Vagina (tissue), 2 donors: Measurements from ENCODE around the gene SH3BP2. TPM values are rescaled to one million over a fixed set of nuclear protein-coding genes. Genes with fewer than 3 reads are reported as not detected.

Experiments used
- DNase-seq, 2 donors: peaks; one replicate each; pipeline ENCODE4 v3.0.0-alpha.2; 2017; ENCODE audit errors: extremely low spot score in 2 of 2
- H3K27ac ChIP-seq: fragments of 200-600 bp; sonication (generic); one replicate; pipeline ENCODE4 v1.5.1; 2019
- H3K27me3 ChIP-seq: fragments of 200-600 bp; sonication (generic); one replicate; pipeline ENCODE4 v1.5.1; 2019
- H3K36me3 ChIP-seq, 2 donors: fragments of 200-600 bp; sonication (generic); one replicate each; pipeline ENCODE4 v1.5.1; 2017 to 2019
- H3K4me1 ChIP-seq: fragments of 200-600 bp; sonication (generic); one replicate; pipeline ENCODE4 v1.5.1; 2019
- H3K4me3 ChIP-seq, 2 donors: fragments of 200-600 bp; sonication (generic); 1 replicate in 1 of 2; 2 replicates in 1 of 2; pipeline ENCODE4 v1.5.1; 2016 to 2019
- H3K9me3 ChIP-seq: fragments of 200-600 bp; sonication (generic); one replicate; pipeline ENCODE4 v1.5.1; 2019
- CTCF ChIP-seq, 3 experiments: fragments of 450-650 bp in 2 of 3; fragments of 200-600 bp in 1 of 3; sonication (generic) in 1 of 3; IDR thresholded peaks; one replicate each; pipeline ENCODE4 v1.5.1; 2017 to 2019; ENCODE audit warnings: antibody characterized with exemption in 3 of 3, mild to moderate bottlenecking in 2 of 3, moderate library complexity in 2 of 3
- POLR2A ChIP-seq, 2 donors: fragments of 450-650 bp; IDR thresholded peaks; one replicate each; pipeline ENCODE4 v1.6.1; 2017; ENCODE audit warnings: antibody characterized with exemption in 2 of 2, mild to moderate bottlenecking in 2 of 2, moderate library complexity in 2 of 2
- POLR2AphosphoS5 ChIP-seq, 2 donors: sonication (generic); formaldehyde crosslinking; IDR thresholded peaks; one replicate each; pipeline ENCODE4 v1.9.0; 2017; ENCODE audit warnings: antibody characterized with exemption in 2 of 2, mild to moderate bottlenecking in 2 of 2, low read depth in 1 of 2; ENCODE audit not compliant: insufficient read depth in 1 of 2
- intact Hi-C: fragments of 100-400 bp; cut with DNase I; formaldehyde crosslinking; loops from one replicate; pipeline ENCODE4 v1.15.1; 2023
- total RNA-seq: library from RNA; depleted of rRNA; stranded (reverse); fragments of >200 nt; gene quantifications from one replicate; pipeline ENCODE4 v1.2.3, GENCODE V29; 2016

Gene SH3BP2
- total RNA-seq, 1 donor from 2014 or later, result 102 TPM

GRCh38 chr4:2819244-2820215 lies 26.6 kb downstream of the SH3BP2 start:
- Histone ChIP-seq H3K27me3 (no peaks in the 10 kb centered on the region), H3K36me3 (peaks cover 0 to 21% of the 10 kb centered on the region in 2 donors), H3K9me3 (no peaks in the 10 kb centered on the region), H3K4me1 (peaks cover 34% of the 10 kb centered on the region), H3K27ac (no peak overlapping the region), H3K4me3 (peak overlapping the region in 1 of 2 donors; percentile 63)
- intact Hi-C loops, result no loop called here
- DNase-seq, result no peak
- TF ChIP-seq POLR2A (IDR thresholded peaks at IDR 0.05) (no peak), POLR2AphosphoS5 (IDR thresholded peaks at IDR 0.05; ENCODE audit: insufficient read depth in 1 of 2, low read depth in 1 of 2) (no peak), CTCF (IDR thresholded peaks at IDR 0.05) (no peak)

- intact Hi-C loops, result no loop called here
- TF ChIP-seq POLR2A (IDR thresholded peaks at IDR 0.05) (no peak), CTCF (IDR thresholded peaks at IDR 0.05) (no peak), POLR2AphosphoS5 (IDR thresholded peaks at IDR 0.05; ENCODE audit: insufficient read depth in 1 of 2, low read depth in 1 of 2) (no peak)
- H3K27ac ChIP-seq, result no peak overlapping the region
- no peak overlapping the region for H3K4me3 ChIP-seq
- peaks cover 0 to 29% of the 10 kb centered on the region in 2 donors for H3K36me3 ChIP-seq
- peaks cover 30% of the 10 kb centered on the region for H3K4me1 ChIP-seq
- DNase-seq, result no peak
- H3K9me3 ChIP-seq, result no peaks in the 10 kb centered on the region
- H3K27me3 ChIP-seq, result no peaks in the 10 kb centered on the region
Observed at GRCh38 chr4:2820216-2820982, 27.5 kb downstream of the SH3BP2 start.

DNA sequence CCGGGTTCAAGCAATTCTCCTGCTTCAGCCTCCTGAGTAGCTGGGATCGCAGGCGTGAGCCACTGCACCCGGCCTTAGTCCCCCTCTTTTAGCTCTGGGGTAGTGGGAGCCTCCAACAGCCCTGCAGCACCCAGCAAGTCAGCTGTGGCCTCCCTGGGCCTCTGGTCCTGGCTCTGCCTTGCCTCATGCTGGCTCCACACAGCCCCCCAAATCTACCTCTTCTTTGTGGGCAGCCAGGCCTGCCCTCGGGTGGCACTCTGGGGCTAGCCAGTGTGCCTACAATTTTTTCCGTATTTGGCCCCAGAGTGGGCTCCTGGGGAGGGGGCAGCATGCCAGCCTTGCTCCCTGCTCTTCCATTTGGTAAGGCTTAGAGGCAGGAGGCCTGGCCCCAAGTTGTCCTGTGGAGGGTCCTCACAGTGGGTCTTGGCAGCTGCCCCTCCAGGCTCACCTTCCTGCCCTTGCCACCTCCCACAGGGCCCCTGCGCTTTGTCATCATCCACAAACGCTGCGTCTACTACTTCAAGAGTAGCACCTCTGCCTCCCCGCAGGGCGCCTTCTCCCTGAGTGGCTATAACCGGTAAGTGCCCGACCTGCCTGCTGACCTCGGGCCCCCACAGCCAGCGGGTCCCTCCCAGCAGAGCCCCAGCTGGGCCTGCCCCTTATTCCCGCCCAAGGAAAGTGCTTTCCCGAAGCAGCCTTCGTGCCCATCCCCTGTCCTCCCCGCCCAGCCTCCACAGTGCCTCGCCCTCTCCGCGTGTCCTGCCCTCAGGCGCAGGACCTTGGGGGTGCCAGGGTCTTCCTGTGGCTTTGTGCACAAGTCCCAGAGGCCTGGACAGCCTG lies 29.8 kb downstream of the SH3BP2 start:
- Histone ChIP-seq H3K4me1 (peaks cover 22% of the 10 kb centered on the region), H3K4me3 (no peak overlapping the region), H3K27ac (no peak overlapping the region), H3K9me3 (no peaks in the 10 kb centered on the region), H3K36me3 (peaks cover 0 to 40% of the 10 kb centered on the region in 2 donors), H3K27me3 (no peaks in the 10 kb centered on the region)
- intact Hi-C loops, result no loop called here
- TF ChIP-seq POLR2A (IDR thresholded peaks at IDR 0.05) (no peak), POLR2AphosphoS5 (IDR thresholded peaks at IDR 0.05; ENCODE audit: insufficient read depth in 1 of 2, low read depth in 1 of 2) (no peak), CTCF (IDR thresholded peaks at IDR 0.05) (no peak)
- DNase-seq, result no peak

DNA sequence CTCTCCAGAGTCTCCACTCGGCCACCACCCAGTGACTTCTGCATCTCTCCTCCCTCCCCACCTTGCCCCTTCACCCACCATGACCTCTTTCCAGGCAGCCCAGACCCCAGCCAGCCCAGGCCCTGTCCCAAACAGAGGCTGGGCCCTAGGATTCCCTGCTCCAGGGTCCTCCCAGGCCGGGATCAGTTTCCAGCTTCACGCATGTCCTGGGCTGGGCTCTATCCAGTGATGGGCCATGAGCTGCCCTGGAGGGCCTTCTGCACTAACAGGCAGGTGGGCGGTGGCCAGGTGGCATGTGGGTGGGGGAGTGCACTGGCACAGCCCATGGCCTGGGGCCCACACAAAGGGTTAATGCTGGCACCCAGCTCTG lies 30.4 kb downstream of the SH3BP2 start:
- H3K36me3 ChIP-seq, result peaks cover 0 to 41% of the 10 kb centered on the region in 2 donors
- DNase-seq, result no peak
- intact Hi-C loops, result no loop called here
- H3K4me1 ChIP-seq, result peaks cover 19% of the 10 kb centered on the region
- TF ChIP-seq POLR2A (IDR thresholded peaks at IDR 0.05) (no peak), CTCF (IDR thresholded peaks at IDR 0.05) (no peak), POLR2AphosphoS5 (IDR thresholded peaks at IDR 0.05; ENCODE audit: insufficient read depth in 1 of 2, low read depth in 1 of 2) (no peak)
- H3K27me3 ChIP-seq, result no peaks in the 10 kb centered on the region
- no peak overlapping the region for H3K27ac ChIP-seq
- no peak overlapping the region for H3K4me3 ChIP-seq
- H3K9me3 ChIP-seq, result no peaks in the 10 kb centered on the region
